A549 (cell line): Measurements from ENCODE around the gene KLHL22. TPM values are rescaled to one million over a fixed set of nuclear protein-coding genes. Genes with fewer than 3 reads are reported as not detected.

ENCODE experiments used
- ATAC-seq, 2 experiments: fragments of 200-7000 bp in 1 of 2; fragments of >200 bp in 1 of 2; cut with Nextera tagmentation in 1 of 2; cut with Tn5 transposase in 1 of 2; 3 replicates each; pipeline versions ENCODE4 v1.8.0 to v1.9.1; 2018 to 2020; ENCODE audit warnings: mild to moderate bottlenecking in 1 of 2, moderate library complexity in 1 of 2
- CTCF ChIA-PET: fragments of 300-600 bp; sonication (Branson Sonifier 250); formaldehyde crosslinking; extraction: SDS; loops from one replicate; lab custom pipeline; 2021; ENCODE audit warnings: antibody characterized with exemption, inconsistent platforms; lab: Yijun Ruan, JAX
- POLR2A ChIA-PET: fragments of 350-600 bp; formaldehyde crosslinking; extraction: SDS; loops from one replicate; lab custom pipeline; 2021; ENCODE audit warnings: antibody characterized with exemption, inconsistent platforms; lab: Yijun Ruan, JAX
- DNase-seq, 2 experiments: peaks; one replicate each; pipeline versions ENCODE4 v3.0.0 to v3.0.0-alpha.2; 2011 to 2016; ENCODE audit warnings: low read depth in 1 of 2, low spot score in 1 of 2
- FAIRE-seq: peaks from 2 replicates; lab custom pipeline; 2011; peaks lifted over from hg19 to GRCh38; lab: Jason Lieb, UNC
- H3K27ac ChIP-seq, 2 experiments: fragments of >200 bp; sonication (Bioruptor Twin); formaldehyde crosslinking; 3 replicates each; pipeline ENCODE4 v1.5.1; 2016 to 2017
- H3K4me1 ChIP-seq: fragments of >200 bp; sonication (Bioruptor Twin); formaldehyde crosslinking; 3 replicates; pipeline ENCODE4 v1.6.1; 2016
- H3K4me2 ChIP-seq: fragments of >200 bp; sonication (Bioruptor Twin); formaldehyde crosslinking; 3 replicates; pipeline ENCODE4 v1.6.1; 2016
- H3K4me3 ChIP-seq: fragments of >200 bp; sonication (Bioruptor Twin); formaldehyde crosslinking; 3 replicates; pipeline ENCODE4 v1.5.1; 2016
- H3K9me3 ChIP-seq: fragments of >200 bp; sonication (Bioruptor Twin); formaldehyde crosslinking; 3 replicates; pipeline ENCODE4 v1.6.1; 2016
- ATOH8 ChIP-seq: fragments of 250-450 bp; sonication (Bioruptor Pico); IDR thresholded peaks from 2 replicates; pipeline ENCODE4 v1.5.0; 2020; ENCODE audit warnings: low read depth, mild to moderate bottlenecking, moderate library complexity
- BHLHE40 ChIP-seq: IDR thresholded peaks from 2 replicates; pipeline ENCODE4 v1.6.1; 2012; ENCODE audit warnings: low read depth, low read length, inconsistent platforms
- CBX2 ChIP-seq: fragments of 200-600 bp; sonication (generic); IDR thresholded peaks from 2 replicates; pipeline ENCODE4 v1.6.1; 2016; ENCODE audit warnings: low read depth, mild to moderate bottlenecking, borderline replicate concordance
- CHD4 ChIP-seq: fragments of 200-600 bp; sonication (generic); IDR thresholded peaks from 2 replicates; pipeline ENCODE4 v1.6.1; 2016; ENCODE audit warnings: antibody characterized with exemption, mild to moderate bottlenecking, borderline replicate concordance
- CTCF ChIP-seq: fragments of >200 bp; sonication (Bioruptor Twin); formaldehyde crosslinking; IDR thresholded peaks from 3 replicates; pipeline ENCODE4 v1.5.1; 2016
- EHF ChIP-seq: fragments of 250-450 bp; sonication (Bioruptor Pico); IDR thresholded peaks from 2 replicates; pipeline ENCODE4 v1.5.0; 2020; ENCODE audit warnings: mild to moderate bottlenecking
- FOSB ChIP-seq: fragments of 250-450 bp; sonication (Bioruptor Pico); IDR thresholded peaks from 2 replicates; pipeline ENCODE4 v1.5.0; 2020; ENCODE audit warnings: mild to moderate bottlenecking, moderate library complexity
- FOXS1 ChIP-seq: fragments of 250-450 bp; sonication (Bioruptor Pico); IDR thresholded peaks from 2 replicates; pipeline ENCODE4 v1.5.0; 2020; ENCODE audit warnings: mild to moderate bottlenecking, moderate library complexity
- HEYL ChIP-seq: fragments of 250-450 bp; sonication (Bioruptor Pico); IDR thresholded peaks from 2 replicates; pipeline ENCODE4 v1.8.0; 2021; ENCODE audit warnings: mild to moderate bottlenecking, moderate library complexity
- HOXB13 ChIP-seq: fragments of 250-450 bp; sonication (Bioruptor Pico); IDR thresholded peaks from 2 replicates; pipeline ENCODE4 v1.5.0; 2020; ENCODE audit warnings: low read depth, mild to moderate bottlenecking, moderate library complexity
- JUNB ChIP-seq: fragments of >200 bp; sonication (Bioruptor Twin); formaldehyde crosslinking; IDR thresholded peaks from 2 replicates; pipeline ENCODE4 v1.6.1; 2016
- KDM1A ChIP-seq: fragments of 200-600 bp; sonication (generic); IDR thresholded peaks from 2 replicates; pipeline ENCODE4 v1.6.1; 2016; ENCODE audit warnings: low read depth, mild to moderate bottlenecking
- KDM5A ChIP-seq: fragments of 200-600 bp; sonication (generic); IDR thresholded peaks from 2 replicates; pipeline ENCODE4 v1.6.1; 2016; ENCODE audit warnings: antibody characterized with exemption, mild to moderate bottlenecking
- MAX ChIP-seq: IDR thresholded peaks from 2 replicates; pipeline ENCODE4 v1.6.1; 2012
- MYC ChIP-seq: IDR thresholded peaks from 2 replicates; pipeline ENCODE4 v1.6.1; 2012; ENCODE audit warnings: mild to moderate bottlenecking, inconsistent platforms, low read length, improper control_type of control experiment, borderline replicate concordance
- PHF8 ChIP-seq: fragments of 200-600 bp; sonication (generic); IDR thresholded peaks from 2 replicates; pipeline ENCODE4 v1.6.1; 2016; ENCODE audit warnings: low read depth, mild to moderate bottlenecking, antibody characterized with exemption, moderate library complexity, borderline replicate concordance
- RARB ChIP-seq: fragments of 250-450 bp; sonication (Bioruptor Pico); IDR thresholded peaks from 2 replicates; pipeline ENCODE4 v1.8.0; 2021; ENCODE audit warnings: mild to moderate bottlenecking, moderate library complexity
- RCOR1 ChIP-seq: fragments of 150-350 bp; IDR thresholded peaks from 2 replicates; pipeline ENCODE4 v1.6.1; 2014; ENCODE audit warnings: antibody characterized with exemption, low read length, low read depth
- REST ChIP-seq: fragments of 200-600 bp; sonication (generic); IDR thresholded peaks from 2 replicates; pipeline ENCODE4 v1.6.1; 2016; ENCODE audit warnings: antibody characterized with exemption, mild to moderate bottlenecking, moderate library complexity
- RFX5 ChIP-seq: fragments of 450-650 bp; IDR thresholded peaks from 2 replicates; pipeline ENCODE4 v1.7.1; 2014; ENCODE audit warnings: antibody characterized with exemption, mild to moderate bottlenecking, moderate library complexity
- SMC3 ChIP-seq: fragments of >200 bp; sonication (Bioruptor Twin); formaldehyde crosslinking; IDR thresholded peaks from 3 replicates; pipeline ENCODE4 v1.6.1; 2018; ENCODE audit warnings: inconsistent platforms
- TFCP2L1 ChIP-seq: fragments of 250-450 bp; sonication (Bioruptor Pico); IDR thresholded peaks from 2 replicates; pipeline ENCODE4 v1.5.0; 2021; ENCODE audit warnings: mild to moderate bottlenecking
- TP53 ChIP-seq: fragments of 250-450 bp; sonication (Bioruptor Pico); IDR thresholded peaks from 2 replicates; pipeline ENCODE4 v1.5.0; 2021; ENCODE audit warnings: mild to moderate bottlenecking, moderate library complexity
- WGBS: methylation state at CpG from one replicate; pipeline ENCODE4 v1.1.6; 2017; ENCODE audit errors: missing lambda C conversion rate; 5-methylcytosine and 5-hydroxymethylcytosine counted together
- polyA plus RNA-seq, 4 experiments: library from polyadenylated mRNA; depleted of rRNA in 3 of 4; stranded (reverse); fragments of >200 nt; fragmentation: RNase III in 1 of 4; extraction: RNeasy Plus Mini Kit Qiagen cat#74134 plus additional on column Dnase treatment in 1 of 4; gene quantifications; 2 replicates in 3 of 4; 3 replicates in 1 of 4; pipeline ENCODE4 v1.2.3, GENCODE V29; 2011 to 2017
- TF ChIP-seq, protein P1 (sequence below): fragments of 150-350 bp; IDR thresholded peaks from 2 replicates; pipeline ENCODE4 v1.6.1; 2014; ENCODE audit warnings: low read depth, mild to moderate bottlenecking, low read length

KLHL22 gene
- polyA plus RNA-seq, 2 of the 4 experiments (the other 2 are of a cell fraction) = 11.7 TPM

- TF ChIP-seq REST = no peak
- TF ChIP-seq TP53 = no peak
- no peak for TF ChIP-seq MAX
- no peak for TF ChIP-seq RFX5
- no peak for TF ChIP-seq CBX2
- TF ChIP-seq RARB (CRISPR knock-in tag) = no peak
- no peak for TF ChIP-seq TFCP2L1 (CRISPR knock-in tag)
- no peak for TF ChIP-seq ATOH8 (CRISPR knock-in tag)
- no peak for TF ChIP-seq SMC3
- no peak for TF ChIP-seq MYC
- no peak for TF ChIP-seq BHLHE40
- no peak for TF ChIP-seq EHF
- no peak for TF ChIP-seq CTCF
- TF ChIP-seq RCOR1 = no peak
- TF ChIP-seq JUNB = no peak
- no peak for TF ChIP-seq FOSB
- no peak for TF ChIP-seq PHF8
- no peak for DNase-seq
- no peak for FAIRE-seq
- Histone ChIP-seq H3K27ac (no peak overlapping the region), H3K4me2 (no peak overlapping the region), H3K9me3 (no peaks in the 10 kb centered on the region), H3K4me3 (no peak overlapping the region), H3K4me1 (no peaks in the 10 kb centered on the region)
- ATAC-seq = no peak
- ChIA-PET CTCF (no interaction called here), POLR2A (no interaction called here)
- WGBS = 57% methylated on average over 5 of the region's 5 CpGs
Observed at GRCh38 chr22:20414059-20414440, 81.5 kb downstream of the KLHL22 start.

DNA sequence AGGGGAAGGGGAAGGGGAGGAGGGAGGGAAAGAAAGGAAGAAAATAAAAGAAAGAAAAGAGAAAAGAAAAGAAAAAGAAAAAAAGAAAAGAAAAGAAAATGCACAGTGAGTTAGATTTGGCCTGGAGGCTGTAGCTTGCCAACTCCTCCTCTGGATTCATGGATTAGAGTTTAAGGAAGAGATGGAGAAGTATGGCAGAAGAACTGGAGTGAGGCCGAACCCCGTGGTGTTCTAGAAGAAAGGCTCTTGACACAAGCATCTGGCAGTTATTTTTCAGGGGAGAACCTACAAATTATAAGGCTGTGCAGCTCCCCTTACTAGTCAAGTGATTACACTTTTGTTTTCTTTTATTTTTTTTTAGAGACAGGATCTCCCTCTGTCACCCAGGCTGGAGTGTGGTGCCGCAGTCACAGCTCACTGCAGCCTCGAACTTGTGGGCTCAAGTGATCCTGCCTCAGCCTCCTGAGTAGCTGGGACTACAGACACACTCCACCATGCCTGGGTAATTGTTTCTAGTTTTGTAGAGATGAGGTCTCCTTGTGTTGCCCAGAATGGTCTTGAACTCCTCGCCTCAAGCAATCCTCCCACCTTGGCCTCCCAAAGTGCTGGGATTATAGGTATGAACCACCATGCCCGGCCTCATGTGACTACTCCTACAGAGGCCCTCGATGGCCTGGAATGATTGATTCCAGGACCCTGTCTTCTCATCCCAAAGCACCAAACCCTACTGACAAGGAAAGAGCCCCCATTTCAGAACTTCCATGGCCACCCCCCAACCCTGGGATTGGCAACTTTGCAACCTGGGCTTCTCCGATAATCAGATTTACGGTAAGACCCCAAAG lies 82.2 kb downstream of the KLHL22 start:
- Histone ChIP-seq H3K27ac (no peak overlapping the region), H3K4me3 (no peak overlapping the region), H3K9me3 (no peaks in the 10 kb centered on the region), H3K4me1 (no peaks in the 10 kb centered on the region), H3K4me2 (no peak overlapping the region)
- no peak for FAIRE-seq
- ChIA-PET POLR2A (no interaction called here), CTCF (no interaction called here)
- WGBS = 78% methylated on average over 9 of the region's 9 CpGs
- ATAC-seq = no peak
- TF ChIP-seq HEYL (no peak), JUNB (no peak), HOXB13 (CRISPR knock-in tag) (no peak), CHD4 (no peak), FOXS1 (CRISPR knock-in tag) (no peak), KDM1A (no peak), KDM5A (no peak)
- TF ChIP-seq, protein P1, sequence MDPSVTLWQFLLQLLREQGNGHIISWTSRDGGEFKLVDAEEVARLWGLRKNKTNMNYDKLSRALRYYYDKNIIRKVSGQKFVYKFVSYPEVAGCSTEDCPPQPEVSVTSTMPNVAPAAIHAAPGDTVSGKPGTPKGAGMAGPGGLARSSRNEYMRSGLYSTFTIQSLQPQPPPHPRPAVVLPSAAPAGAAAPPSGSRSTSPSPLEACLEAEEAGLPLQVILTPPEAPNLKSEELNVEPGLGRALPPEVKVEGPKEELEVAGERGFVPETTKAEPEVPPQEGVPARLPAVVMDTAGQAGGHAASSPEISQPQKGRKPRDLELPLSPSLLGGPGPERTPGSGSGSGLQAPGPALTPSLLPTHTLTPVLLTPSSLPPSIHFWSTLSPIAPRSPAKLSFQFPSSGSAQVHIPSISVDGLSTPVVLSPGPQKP = no peak
- no peak for DNase-seq
